BLaER1 treated with 17β-estradiol and CSF1 and Interleukin-3, amounts not matched to agents 10 nM and 100 nM (cell line): Measurements from ENCODE around the gene SYT15.
"Not testable (repeated sequence)": the region's sequence is repeated elsewhere in the genome, so short reads cannot be mapped to it uniquely, and the experiment has no call there.

Experiments
- H3K27ac ChIP-seq, 11 experiments: shearing (Covaris generic); formaldehyde crosslinking; 2 replicates each; pipeline ENCODE4 v1.8.1; 2022
- H3K27me3 ChIP-seq, 11 experiments: shearing (Covaris generic); formaldehyde crosslinking; 2 replicates each; pipeline ENCODE4 v1.8.1; 2022
- H3K36me3 ChIP-seq, 11 experiments: shearing (Covaris generic); formaldehyde crosslinking; 2 replicates each; pipeline ENCODE4 v1.8.1; 2022
- H3K4me1 ChIP-seq, 10 experiments: shearing (Covaris generic); formaldehyde crosslinking; 2 replicates each; pipeline ENCODE4 v1.8.1; 2022
- H3K4me2 ChIP-seq, 11 experiments: shearing (Covaris generic); formaldehyde crosslinking; 2 replicates each; pipeline ENCODE4 v1.8.1; 2022
- H3K4me3 ChIP-seq, 10 experiments: shearing (Covaris generic); formaldehyde crosslinking; 2 replicates each; pipeline ENCODE4 v1.8.1; 2022
- H3K9ac ChIP-seq, 11 experiments: shearing (Covaris generic); formaldehyde crosslinking; 2 replicates each; pipeline ENCODE4 v1.8.1; 2022
- H3K9me3 ChIP-seq, 11 experiments: shearing (Covaris generic); formaldehyde crosslinking; replicated peaks in 1 of 11; 2 replicates each; pipeline ENCODE4 v1.8.1; 2022
- H4K20me1 ChIP-seq, 11 experiments: shearing (Covaris generic); formaldehyde crosslinking; 2 replicates each; pipeline ENCODE4 v1.8.1; 2022
- Cebpa-rat ChIP-seq, 11 experiments: shearing (Covaris generic); IDR thresholded peaks; 2 replicates each; pipeline ENCODE4 v1.8.1; 2022

The SYT15 gene

GRCh38 chr10:46578474-46579178 is at the start of gene SYT15:
Gene SYT15, plus strand, starts transcription at chr10:46579128. Its CDS starts 41 bp downstream, at chr10:46579169.
- H3K9me3 ChIP-seq, H3K36me3 ChIP-seq, H3K27me3 ChIP-seq, H3K4me1 ChIP-seq, H4K20me1 ChIP-seq, H3K27ac ChIP-seq, H3K9ac ChIP-seq: not testable (repeated sequence)
- H3K4me2 ChIP-seq = peak within 1 kb of the TSS in 7 of 11 experiments; percentile 28 to 50 (median 42); a peak in 7 of 22 replicates
- H3K4me3 ChIP-seq = peak within 1 kb of the TSS in 3 of 10 experiments; percentile 36 to 51 (median 42); a peak in 3 of 20 replicates

- H3K27me3 ChIP-seq, H3K27ac ChIP-seq, H3K4me2 ChIP-seq, H3K4me3 ChIP-seq, H3K4me1 ChIP-seq, H3K9me3 ChIP-seq, H4K20me1 ChIP-seq, H3K9ac ChIP-seq, H3K36me3 ChIP-seq: not testable (repeated sequence)
Measured at GRCh38 chr10:46529742-46530141, 49.2 kb upstream of the SYT15 start.

- Histone ChIP-seq H3K9ac (no peak overlapping the region), H3K36me3 (no peaks in the 10 kb centered on the region), H3K4me3 (no peak overlapping the region), H3K4me1 (no peaks in the 10 kb centered on the region), H4K20me1 (no peaks in the 10 kb centered on the region), H3K4me2 (no peak overlapping the region), H3K27ac (no peak overlapping the region), H3K27me3 (no peaks in the 10 kb centered on the region), H3K9me3 (peaks cover 0 to 3% (median 0%) of the 10 kb centered on the region in 11 experiments; a peak in 3 of 22 replicates)
- peak in 2 of 11 experiments; percentile 19 to 28; a peak in 1 of 22 replicates for TF ChIP-seq Cebpa-rat (IDR thresholded peaks at IDR 0.05)
Measured at GRCh38 chr10:46530249-46531186, 48.4 kb upstream of the SYT15 start.

DNA sequence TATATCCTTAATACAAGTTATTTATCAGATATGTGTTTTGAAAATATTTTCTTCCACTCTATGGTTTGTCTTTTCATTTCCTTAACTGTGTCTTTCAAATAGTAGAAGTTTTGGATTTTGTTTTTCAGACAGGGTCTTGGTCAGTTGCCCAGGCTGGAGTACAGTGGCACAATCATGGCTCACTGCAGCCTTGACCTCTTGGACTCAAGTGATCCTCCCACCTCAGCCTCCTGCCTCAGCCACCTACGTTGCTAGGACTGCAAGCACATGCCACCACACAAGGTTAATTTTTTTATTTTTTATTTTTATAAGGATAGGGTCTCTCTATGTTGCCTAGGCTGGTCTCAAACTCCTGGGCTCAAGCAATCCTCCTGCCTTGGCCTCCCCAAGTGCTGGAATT is 46.7 kb upstream of the SYT15 start:
- not testable (repeated sequence) for H3K4me1 ChIP-seq, H3K4me3 ChIP-seq, H3K9me3 ChIP-seq, H4K20me1 ChIP-seq, H3K9ac ChIP-seq, H3K27ac ChIP-seq, H3K27me3 ChIP-seq, H3K4me2 ChIP-seq, H3K36me3 ChIP-seq

DNA sequence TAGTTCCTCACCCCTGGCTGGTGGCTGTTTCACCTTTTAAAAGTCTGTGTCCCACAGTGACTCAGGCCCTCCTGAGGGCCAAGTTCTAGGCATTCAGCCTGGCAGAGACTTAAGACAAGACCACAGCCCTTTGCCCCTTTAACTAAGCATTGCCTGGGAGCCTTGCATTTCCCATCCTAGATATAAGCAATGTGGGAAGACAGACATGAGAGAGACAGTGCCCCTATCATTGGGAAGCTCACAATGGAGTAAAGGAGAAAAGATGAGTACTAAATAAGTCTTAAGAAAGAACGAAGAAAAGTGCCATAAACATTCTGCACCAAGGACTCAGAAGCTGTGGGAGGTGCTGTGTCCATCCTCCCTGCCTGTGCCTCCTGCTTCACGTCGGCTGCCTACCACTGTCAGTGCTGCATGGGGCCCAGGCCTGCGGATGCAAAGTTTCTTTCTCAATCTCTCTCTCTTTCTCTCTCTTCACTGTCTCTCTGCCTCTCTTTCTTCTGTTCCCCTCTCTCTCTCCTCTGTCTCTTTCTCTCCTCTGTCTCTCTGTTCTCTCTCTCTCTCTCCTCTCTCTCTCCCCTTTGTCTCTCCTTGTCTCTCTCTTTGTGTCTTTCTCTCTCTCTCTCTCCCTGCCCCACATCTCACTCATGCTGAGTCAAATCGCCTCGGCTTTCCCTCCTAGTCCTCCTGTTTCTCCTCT is 44.0 kb upstream of the SYT15 start:
- peaks cover 0 to 3% (median 0%) of the 10 kb centered on the region in 11 experiments; a peak in 1 of 22 replicates for H3K9me3 ChIP-seq
- H3K9ac ChIP-seq = no peak overlapping the region
- no peaks in the 10 kb centered on the region for H3K36me3 ChIP-seq
- H4K20me1 ChIP-seq = no peaks in the 10 kb centered on the region; a peak in 1 of 22 replicates
- no peak for TF ChIP-seq Cebpa-rat (IDR thresholded peaks at IDR 0.05)
- H3K4me1 ChIP-seq = no peaks in the 10 kb centered on the region
- H3K4me3 ChIP-seq = no peak overlapping the region
- H3K27ac ChIP-seq = no peak overlapping the region
- no peaks in the 10 kb centered on the region for H3K27me3 ChIP-seq
- no peak overlapping the region for H3K4me2 ChIP-seq

GRCh38 chr10:46536171-46536570 is 42.8 kb upstream of the SYT15 start:
- no peak for TF ChIP-seq Cebpa-rat (IDR thresholded peaks at IDR 0.05)
- no peak overlapping the region for H3K4me3 ChIP-seq
- peaks cover 0 to 3% (median 0%) of the 10 kb centered on the region in 11 experiments; a peak in 1 of 22 replicates for H3K9me3 ChIP-seq
- no peak overlapping the region for H3K9ac ChIP-seq
- no peaks in the 10 kb centered on the region for H3K4me1 ChIP-seq
- H3K36me3 ChIP-seq = no peaks in the 10 kb centered on the region
- H3K27ac ChIP-seq = no peak overlapping the region
- no peak overlapping the region for H3K4me2 ChIP-seq
- no peaks in the 10 kb centered on the region for H3K27me3 ChIP-seq
- H4K20me1 ChIP-seq = no peaks in the 10 kb centered on the region; a peak in 1 of 22 replicates

DNA sequence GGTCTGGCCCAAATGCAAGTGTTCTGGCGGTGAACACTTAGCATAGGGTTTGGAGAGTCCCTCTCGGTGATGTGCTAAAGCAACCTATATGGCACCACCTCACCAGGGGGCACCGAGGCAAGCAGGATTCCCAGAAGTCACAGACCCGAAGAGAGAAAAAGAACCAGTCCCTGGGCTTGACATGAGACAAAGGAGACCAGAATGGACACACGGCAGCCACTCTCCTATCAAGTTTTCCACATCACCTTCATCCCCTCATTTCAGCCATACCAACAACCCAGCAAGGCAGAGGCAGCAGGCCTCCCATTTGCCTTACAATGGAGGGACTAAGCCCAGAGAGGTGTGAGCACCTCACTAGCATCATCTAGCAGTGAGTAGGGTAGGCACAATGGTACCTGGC is 42.1 kb upstream of the SYT15 start:
- Histone ChIP-seq H3K9me3 (peaks cover 0 to 3% (median 0%) of the 10 kb centered on the region in 11 experiments; a peak in 1 of 22 replicates), H3K27me3 (no peaks in the 10 kb centered on the region), H3K4me2 (no peak overlapping the region), H3K36me3 (no peaks in the 10 kb centered on the region), H3K9ac (no peak overlapping the region), H3K4me3 (no peak overlapping the region), H3K4me1 (no peaks in the 10 kb centered on the region), H3K27ac (no peak overlapping the region), H4K20me1 (no peaks in the 10 kb centered on the region; a peak in 1 of 22 replicates)
- TF ChIP-seq Cebpa-rat (IDR thresholded peaks at IDR 0.05) = no peak

DNA sequence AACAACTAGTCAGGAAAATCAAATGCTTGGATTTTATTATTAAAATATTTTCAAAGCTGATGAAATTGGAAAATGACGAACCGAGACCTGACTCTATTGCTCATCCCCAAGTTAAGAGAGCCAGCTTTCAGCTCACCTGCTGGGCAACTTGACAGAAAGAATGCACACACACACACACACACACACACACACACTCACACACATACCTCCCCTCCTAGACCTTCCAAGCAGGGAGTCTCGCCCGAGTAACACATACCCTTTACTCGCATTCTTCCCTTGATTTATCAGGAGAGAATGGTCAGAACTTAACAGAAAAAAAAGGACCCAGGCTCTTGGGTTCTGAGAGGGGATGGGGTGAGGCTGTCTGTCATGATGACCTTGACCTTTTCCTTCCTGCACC is 41.6 kb upstream of the SYT15 start:
- Histone ChIP-seq H3K27me3 (no peaks in the 10 kb centered on the region), H3K4me1 (no peaks in the 10 kb centered on the region), H3K9ac (no peak overlapping the region), H3K9me3 (peaks cover 0 to 3% (median 0%) of the 10 kb centered on the region in 11 experiments; a peak in 2 of 22 replicates), H3K4me3 (no peak overlapping the region), H3K4me2 (no peak overlapping the region), H3K27ac (no peak overlapping the region), H3K36me3 (no peaks in the 10 kb centered on the region), H4K20me1 (no peaks in the 10 kb centered on the region; a peak in 1 of 22 replicates)
- 0 out of 22 replicates have a peak, but pooled peaks of 1 of the 11 experiments have one; percentile 1 for TF ChIP-seq Cebpa-rat (IDR thresholded peaks at IDR 0.05)

DNA sequence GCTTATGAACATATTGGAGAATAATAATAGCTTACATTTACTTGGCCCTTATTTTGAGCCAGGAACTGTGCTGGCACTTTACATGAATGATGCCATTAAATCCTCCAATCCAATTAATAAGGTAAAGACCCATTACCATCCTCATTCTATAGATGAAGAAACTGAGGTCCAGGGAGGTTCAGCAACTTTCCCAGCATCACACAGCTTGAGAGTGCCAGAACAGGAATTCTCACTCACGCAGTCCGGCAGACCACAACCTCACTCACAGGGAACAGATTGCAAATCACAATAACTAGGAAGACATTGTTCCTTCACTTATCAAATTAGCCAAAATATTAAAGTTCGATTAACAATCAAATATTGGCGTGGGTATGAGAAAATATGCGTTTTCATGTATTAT is 40.8 kb upstream of the SYT15 start:
- H3K4me3 ChIP-seq = no peak overlapping the region
- no peak overlapping the region for H3K4me2 ChIP-seq
- H4K20me1 ChIP-seq = no peaks in the 10 kb centered on the region; a peak in 1 of 22 replicates
- no peak overlapping the region for H3K9ac ChIP-seq
- no peak for TF ChIP-seq Cebpa-rat (IDR thresholded peaks at IDR 0.05)
- no peaks in the 10 kb centered on the region for H3K36me3 ChIP-seq
- no peak overlapping the region for H3K27ac ChIP-seq
- H3K4me1 ChIP-seq = no peaks in the 10 kb centered on the region
- peaks cover 0 to 4% (median 0%) of the 10 kb centered on the region in 11 experiments; a peak in 1 of 22 replicates for H3K9me3 ChIP-seq
- no peaks in the 10 kb centered on the region for H3K27me3 ChIP-seq
